ENCODE measurements around the gene WASF2. TPM values are rescaled to one million over a fixed set of nuclear protein-coding genes. Genes with fewer than 3 reads are reported as not detected.

WASF2 gene
- total RNA-seq, 1 experiment from 2014 or later = 65.9 TPM

DNA sequence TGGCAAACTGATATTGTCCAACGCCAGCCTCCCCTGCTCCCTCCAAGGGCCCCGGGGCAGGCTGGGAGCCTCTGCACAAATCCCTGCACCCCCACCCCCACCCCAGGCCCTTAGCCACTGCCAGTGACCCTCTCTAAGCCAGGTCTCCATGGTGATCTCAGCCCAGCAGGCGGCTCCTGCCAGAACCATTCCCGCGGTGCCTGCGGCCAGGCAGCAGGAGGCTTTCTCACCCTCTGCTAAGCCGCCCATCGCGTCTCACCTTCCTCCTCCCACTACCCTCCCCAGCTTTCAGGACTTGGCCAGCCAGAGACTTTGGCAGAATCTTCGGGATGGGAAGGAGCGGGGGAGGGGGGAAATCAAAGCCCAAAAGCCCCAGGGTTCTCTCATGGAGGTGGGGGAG, 46.8 kb upstream of the WASF2 start:
- no CpG with 5 or more reads among the region's 11 CpGs for WGBS (ENCODE audit: extremely low coverage, insufficient read length, low lambda C conversion rate)
- H3K27me3 ChIP-seq (ENCODE audit: insufficient read depth, low read length) = no peaks in the 10 kb centered on the region
- no peak overlapping the region for H4K91ac ChIP-seq (ENCODE audit: insufficient read length, low read depth, low read length)
- H3K4me1 ChIP-seq (ENCODE audit: insufficient read depth, low read length) = peaks cover 8% of the 10 kb centered on the region; the same call in 1 of the 2 replicates
- H3K4ac ChIP-seq (ENCODE audit: low read depth, low read length) = no peak overlapping the region
- H3K18ac ChIP-seq (ENCODE audit: insufficient read length, low read depth, low read length) = no peak overlapping the region
- no peak overlapping the region for H3K23ac ChIP-seq (ENCODE audit: insufficient read length, low read depth, low read length)
- Mint-ChIP-seq H3K27me3 (ENCODE audit: low read depth) (no peaks in the 10 kb centered on the region; the same call in none of the 2 replicates), H3K27ac (peak overlapping the region in 2 of 3 experiments; percentile 75 to 81; a peak in 3 of 7 replicates), H3K4me1 (peaks cover 49 to 76% of the 10 kb centered on the region in 2 experiments), H3K9me3 (no peaks in the 10 kb centered on the region), H3K4me3 (0 out of 5 replicates have a peak overlapping the region, but pooled peaks of 1 of the 2 experiments have one; percentile 34), H3K36me3 (ENCODE audit: insufficient read depth in 1 of 3, low read depth in 3 of 3) (peaks cover 14 to 22% (median 19%) of the 10 kb centered on the region in 3 experiments; a peak in 6 of 7 replicates)
- H2AFZ ChIP-seq (ENCODE audit: low read length) = no peak overlapping the region
- TF ChIP-seq, protein P1, sequence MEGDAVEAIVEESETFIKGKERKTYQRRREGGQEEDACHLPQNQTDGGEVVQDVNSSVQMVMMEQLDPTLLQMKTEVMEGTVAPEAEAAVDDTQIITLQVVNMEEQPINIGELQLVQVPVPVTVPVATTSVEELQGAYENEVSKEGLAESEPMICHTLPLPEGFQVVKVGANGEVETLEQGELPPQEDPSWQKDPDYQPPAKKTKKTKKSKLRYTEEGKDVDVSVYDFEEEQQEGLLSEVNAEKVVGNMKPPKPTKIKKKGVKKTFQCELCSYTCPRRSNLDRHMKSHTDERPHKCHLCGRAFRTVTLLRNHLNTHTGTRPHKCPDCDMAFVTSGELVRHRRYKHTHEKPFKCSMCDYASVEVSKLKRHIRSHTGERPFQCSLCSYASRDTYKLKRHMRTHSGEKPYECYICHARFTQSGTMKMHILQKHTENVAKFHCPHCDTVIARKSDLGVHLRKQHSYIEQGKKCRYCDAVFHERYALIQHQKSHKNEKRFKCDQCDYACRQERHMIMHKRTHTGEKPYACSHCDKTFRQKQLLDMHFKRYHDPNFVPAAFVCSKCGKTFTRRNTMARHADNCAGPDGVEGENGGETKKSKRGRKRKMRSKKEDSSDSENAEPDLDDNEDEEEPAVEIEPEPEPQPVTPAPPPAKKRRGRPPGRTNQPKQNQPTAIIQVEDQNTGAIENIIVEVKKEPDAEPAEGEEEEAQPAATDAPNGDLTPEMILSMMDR (conservative IDR thresholded peaks at IDR 0.05) = no peak
- H3K23me2 ChIP-seq (ENCODE audit: insufficient read length, low read depth, low read length, poor library complexity, severe bottlenecking) = no peaks in the 10 kb centered on the region
- H3K14ac ChIP-seq (ENCODE audit: insufficient read depth, low read length) = no peak overlapping the region
- no peak overlapping the region for H2BK12ac ChIP-seq (ENCODE audit: insufficient read length, low read depth, low read length)
- no peak overlapping the region for H3T11ph ChIP-seq (ENCODE audit: low read length)
- H3K56ac ChIP-seq (ENCODE audit: insufficient read length, low read depth, low read length) = no peak overlapping the region
- no peaks in the 10 kb centered on the region for H4K20me1 ChIP-seq (ENCODE audit: control insufficient read depth, insufficient read depth, insufficient read length)
- peak; percentile 66 for DNase-seq
- H4K5ac ChIP-seq (ENCODE audit: insufficient read length, low read depth, low read length) = no peak overlapping the region
- H3K27ac ChIP-seq (ENCODE audit: insufficient read length, low read depth, low read length) = no peak overlapping the region
- no peak overlapping the region for H3K4me2 ChIP-seq (ENCODE audit: insufficient read depth, insufficient read length, low read length)
- no peak overlapping the region for H2BK120ac ChIP-seq (ENCODE audit: low read depth, low read length, poor library complexity, severe bottlenecking)
- H2BK15ac ChIP-seq (ENCODE audit: low read depth, low read length) = no peak overlapping the region
- H3K79me1 ChIP-seq (ENCODE audit: insufficient read depth, low read depth, low read length, poor library complexity, severe bottlenecking) = no peaks in the 10 kb centered on the region
- H4K8ac ChIP-seq (replicated peaks; ENCODE audit: insufficient read length, low read depth, low read length) = no peak overlapping the region
- H3K79me2 ChIP-seq (ENCODE audit: insufficient read depth, low read length) = no peaks in the 10 kb centered on the region
- no peak overlapping the region for H3K9ac ChIP-seq (ENCODE audit: extremely low read depth, insufficient read length, low read length)
- H2BK20ac ChIP-seq (ENCODE audit: low read depth, low read length, poor library complexity, severe bottlenecking) = no peak overlapping the region
- no peak overlapping the region for H2BK5ac ChIP-seq (ENCODE audit: insufficient read length, low read length)
- H2AK5ac ChIP-seq (ENCODE audit: insufficient read length, low read length) = no peak overlapping the region
- H3K9me3 ChIP-seq (ENCODE audit: control insufficient read depth, low read depth, low read length) = no peaks in the 10 kb centered on the region
